Thyroid gland (tissue), 4 donors: ENCODE measurements around the gene CRTC3. TPM values are rescaled to one million over a fixed set of nuclear protein-coding genes. Genes with fewer than 3 reads are reported as not detected.
"Not testable (repeated sequence)": the region's sequence is repeated elsewhere in the genome, so short reads cannot be mapped to it uniquely, and the experiment has no call there.

Experiments
- DNase-seq, 2 donors: peaks; one replicate each; pipeline ENCODE4 v3.0.0-alpha.2; 2019
- H3K27ac ChIP-seq, 3 donors: fragments of 200-600 bp; sonication (generic); 1 replicate in 2 of 3; 2 replicates in 1 of 3; pipeline ENCODE4 v1.5.1; 2016 to 2019; ENCODE audit warnings: mild to moderate bottlenecking in 1 of 3, moderate library complexity in 1 of 3
- H3K27me3 ChIP-seq: fragments of 200-600 bp; sonication (generic); one replicate; pipeline ENCODE4 v1.5.1; 2019
- H3K36me3 ChIP-seq, 2 donors: fragments of 200-600 bp; sonication (generic); one replicate each; pipeline ENCODE4 v1.5.1; 2016 to 2019
- H3K4me1 ChIP-seq, 2 donors: fragments of 200-600 bp; sonication (generic); one replicate each; pipeline ENCODE4 v1.5.1; 2017 to 2019
- H3K4me3 ChIP-seq, 3 donors: fragments of 200-600 bp; sonication (generic); replicated peaks in 1 of 3; 1 replicate in 2 of 3; 2 replicates in 1 of 3; pipeline ENCODE4 v1.5.1; 2016; ENCODE audit warnings: mild to moderate bottlenecking in 1 of 3
- H3K9me3 ChIP-seq: fragments of 200-600 bp; sonication (generic); one replicate; pipeline ENCODE4 v1.5.1; 2017
- POLR2A ChIP-seq, 2 donors: fragments of 450-650 bp; IDR thresholded peaks; one replicate each; pipeline ENCODE4 v1.6.1; 2017; ENCODE audit warnings: antibody characterized with exemption in 2 of 2, mild to moderate bottlenecking in 2 of 2, moderate library complexity in 1 of 2
- WGBS, 2 donors: methylation state at CpG; one replicate each; pipeline ENCODE4 v1.1.5; 2017; 5-methylcytosine and 5-hydroxymethylcytosine counted together
- intact Hi-C: fragments of 100-400 bp; cut with DNase I; formaldehyde crosslinking; loops from one replicate; pipeline ENCODE4 v1.15.1; 2023
- total RNA-seq, 4 donors: library from RNA; depleted of rRNA; stranded (reverse); fragments of >200 nt; gene quantifications; one replicate each; pipeline ENCODE4 v1.2.3, GENCODE V29; 2016
- TF ChIP-seq, protein P1 (sequence below), 6 experiments: fragments of 200-600 bp in 3 of 6; fragments of 450-650 bp in 3 of 6; sonication (generic) in 3 of 6; IDR thresholded peaks; one replicate each; pipeline ENCODE4 v1.5.1; 2016 to 2019; ENCODE audit warnings: antibody characterized with exemption in 6 of 6, mild to moderate bottlenecking in 2 of 6, inconsistent platforms in 1 of 6, moderate library complexity in 1 of 6

The CRTC3 gene
- total RNA-seq, 4 donors from 2014 or later: 49.4 to 76.0 (median 62.6) TPM

DNA sequence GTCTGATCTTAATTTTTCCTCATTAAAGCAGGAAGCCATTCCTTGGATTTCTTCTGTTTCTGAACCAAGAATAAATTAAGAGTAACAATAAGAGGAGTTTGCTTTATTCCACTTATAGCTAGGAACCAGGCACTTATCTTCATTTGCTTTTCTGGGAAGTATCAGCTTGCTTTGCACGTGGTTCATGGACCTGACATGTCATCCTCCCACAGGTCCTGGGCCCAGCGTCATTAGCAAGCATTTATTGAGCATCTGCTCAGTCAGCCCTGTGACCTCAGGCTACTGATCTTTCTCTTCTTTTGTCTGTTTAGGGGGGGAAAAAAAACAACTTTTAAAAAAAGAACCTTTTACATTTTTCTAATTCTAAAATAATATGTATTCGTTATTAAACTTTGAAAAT lies 34.7 kb upstream of the CRTC3 start:
- Histone ChIP-seq H3K4me1 (peaks cover 0 to 6% of the 10 kb centered on the region in 2 donors), H3K4me3 (no peak overlapping the region), H3K36me3 (peaks cover 79 to 80% of the 10 kb centered on the region in 2 donors), H3K27ac (no peak overlapping the region), H3K9me3 (no peaks in the 10 kb centered on the region), H3K27me3 (no peaks in the 10 kb centered on the region)
- intact Hi-C loops: no loop called here
- 77 to 91% methylated on average over 3 of the region's 3 CpGs for WGBS, 2 donors
- DNase-seq: no peak
- TF ChIP-seq, protein P1, sequence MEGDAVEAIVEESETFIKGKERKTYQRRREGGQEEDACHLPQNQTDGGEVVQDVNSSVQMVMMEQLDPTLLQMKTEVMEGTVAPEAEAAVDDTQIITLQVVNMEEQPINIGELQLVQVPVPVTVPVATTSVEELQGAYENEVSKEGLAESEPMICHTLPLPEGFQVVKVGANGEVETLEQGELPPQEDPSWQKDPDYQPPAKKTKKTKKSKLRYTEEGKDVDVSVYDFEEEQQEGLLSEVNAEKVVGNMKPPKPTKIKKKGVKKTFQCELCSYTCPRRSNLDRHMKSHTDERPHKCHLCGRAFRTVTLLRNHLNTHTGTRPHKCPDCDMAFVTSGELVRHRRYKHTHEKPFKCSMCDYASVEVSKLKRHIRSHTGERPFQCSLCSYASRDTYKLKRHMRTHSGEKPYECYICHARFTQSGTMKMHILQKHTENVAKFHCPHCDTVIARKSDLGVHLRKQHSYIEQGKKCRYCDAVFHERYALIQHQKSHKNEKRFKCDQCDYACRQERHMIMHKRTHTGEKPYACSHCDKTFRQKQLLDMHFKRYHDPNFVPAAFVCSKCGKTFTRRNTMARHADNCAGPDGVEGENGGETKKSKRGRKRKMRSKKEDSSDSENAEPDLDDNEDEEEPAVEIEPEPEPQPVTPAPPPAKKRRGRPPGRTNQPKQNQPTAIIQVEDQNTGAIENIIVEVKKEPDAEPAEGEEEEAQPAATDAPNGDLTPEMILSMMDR (IDR thresholded peaks at IDR 0.05): no peak
- no peak for TF ChIP-seq POLR2A (IDR thresholded peaks at IDR 0.05)

DNA sequence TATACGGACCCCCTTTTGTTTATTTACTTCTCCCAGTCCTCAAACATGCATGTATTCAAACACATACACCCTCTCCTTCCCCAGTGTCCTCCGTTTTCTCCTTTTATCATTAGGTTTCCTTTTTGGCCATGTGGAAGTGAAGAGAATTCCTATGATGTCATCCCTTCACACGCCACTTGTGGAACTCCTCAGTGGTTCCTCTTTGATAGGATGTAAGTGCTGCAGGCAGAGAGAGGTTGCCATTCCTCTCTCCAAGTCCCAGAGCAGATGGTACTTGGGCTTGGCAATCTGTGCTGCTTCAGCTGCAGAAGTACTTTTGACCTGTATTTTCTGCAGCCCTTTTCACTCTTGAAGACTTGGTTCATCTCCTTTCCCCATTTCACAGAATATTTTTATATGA lies 32.9 kb upstream of the CRTC3 start:
- intact Hi-C loops: no loop called here
- peaks cover 78 to 84% of the 10 kb centered on the region in 2 donors for H3K36me3 ChIP-seq
- 76 to 78% methylated on average over 3 of the region's 3 CpGs for WGBS, 2 donors

DNA sequence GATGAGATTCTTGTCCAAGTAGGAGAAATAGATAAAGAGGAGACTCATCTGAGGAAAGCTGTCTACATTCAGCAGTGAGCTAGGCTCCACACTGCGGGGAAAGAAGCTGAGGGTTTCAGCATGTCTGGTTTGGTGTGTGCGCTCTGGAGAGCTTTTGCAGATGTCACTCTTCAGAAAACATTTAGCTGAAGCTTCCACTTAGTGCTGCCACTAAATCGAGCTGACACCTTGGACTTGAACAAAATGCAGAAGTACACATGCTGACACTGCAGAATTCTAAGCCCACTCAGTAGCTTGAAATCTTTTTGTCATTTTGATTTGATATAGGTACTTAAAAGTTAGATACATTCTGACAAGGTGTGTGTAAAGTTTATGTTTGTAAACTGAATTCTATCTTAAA lies 32.3 kb upstream of the CRTC3 start:
- WGBS, 2 donors: 72 to 76% methylated on average over 3 of the region's 3 CpGs
- intact Hi-C loops: no loop called here
- TF ChIP-seq, protein P1 (IDR thresholded peaks at IDR 0.05): no peak
- TF ChIP-seq POLR2A (IDR thresholded peaks at IDR 0.05): no peak
- H3K4me3 ChIP-seq: no peak overlapping the region
- no peak for DNase-seq
- no peaks in the 10 kb centered on the region for H3K27me3 ChIP-seq
- H3K27ac ChIP-seq: no peak overlapping the region
- H3K36me3 ChIP-seq: peaks cover 72 to 84% of the 10 kb centered on the region in 2 donors
- peaks cover 0 to 6% of the 10 kb centered on the region in 2 donors for H3K4me1 ChIP-seq
- no peaks in the 10 kb centered on the region for H3K9me3 ChIP-seq

More for the DNA sequence above, 32.9 kb upstream of the CRTC3 start:
- Histone ChIP-seq H3K27ac (no peak overlapping the region), H3K27me3 (no peaks in the 10 kb centered on the region), H3K4me3 (no peak overlapping the region), H3K4me1 (peaks cover 0 to 6% of the 10 kb centered on the region in 2 donors), H3K9me3 (no peaks in the 10 kb centered on the region)
- TF ChIP-seq POLR2A (IDR thresholded peaks at IDR 0.05): no peak
- DNase-seq: no peak

DNA sequence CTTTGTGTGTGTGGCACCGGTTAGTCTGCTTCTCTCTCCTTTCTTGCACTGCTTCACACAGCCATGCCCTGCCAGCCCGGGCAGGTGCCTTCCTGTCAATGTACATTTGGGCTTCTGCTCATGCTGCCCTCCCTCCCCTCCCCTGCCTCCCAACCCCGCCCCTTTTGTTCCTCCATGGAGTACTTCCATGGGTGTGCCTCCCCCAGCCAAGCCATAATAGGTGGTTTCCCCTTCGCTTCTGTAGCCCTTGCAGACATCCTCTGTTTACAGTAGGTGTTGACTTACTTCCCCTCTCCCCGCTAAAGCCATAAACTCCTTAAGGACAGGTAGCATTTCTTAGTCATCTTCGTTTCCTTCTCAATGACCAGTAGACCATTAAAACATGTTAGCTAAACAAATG lies 31.8 kb upstream of the CRTC3 start:
- Histone ChIP-seq H3K9me3 (no peaks in the 10 kb centered on the region), H3K27ac (no peak overlapping the region), H3K36me3 (peaks cover 67 to 80% of the 10 kb centered on the region in 2 donors), H3K27me3 (no peaks in the 10 kb centered on the region), H3K4me3 (no peak overlapping the region), H3K4me1 (peaks cover 0 to 6% of the 10 kb centered on the region in 2 donors)
- intact Hi-C loops: no loop called here
- no peak for DNase-seq
- no peak for TF ChIP-seq POLR2A (IDR thresholded peaks at IDR 0.05)
- TF ChIP-seq, protein P1 (IDR thresholded peaks at IDR 0.05): no peak
- WGBS, 2 donors: 82 to 84% methylated on average over 6 of the region's 6 CpGs

DNA sequence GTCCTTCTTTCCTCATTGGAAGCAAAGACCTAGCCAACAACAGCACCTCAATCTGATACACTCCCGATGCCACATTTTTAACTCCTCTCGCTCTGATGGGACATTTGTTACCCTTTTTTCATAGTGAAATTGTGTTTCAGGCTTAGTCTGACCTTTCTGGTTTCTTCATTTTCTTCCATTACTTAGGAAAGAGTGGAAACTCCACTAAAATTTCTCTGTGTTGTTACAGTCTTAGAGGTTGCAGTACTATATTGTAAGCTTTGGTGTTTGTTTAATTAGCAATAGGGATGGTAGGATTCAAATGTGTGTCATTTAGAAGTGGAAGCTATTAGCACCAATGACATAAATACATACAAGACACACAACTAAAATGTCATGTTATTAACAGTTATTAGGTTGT lies 29.6 kb upstream of the CRTC3 start:
- Histone ChIP-seq H3K27ac (no peak overlapping the region), H3K36me3 (peaks cover 45 to 58% of the 10 kb centered on the region in 2 donors), H3K27me3 (no peaks in the 10 kb centered on the region), H3K4me3 (no peak overlapping the region), H3K4me1 (peaks cover 0 to 6% of the 10 kb centered on the region in 2 donors), H3K9me3 (no peaks in the 10 kb centered on the region)
- TF ChIP-seq, protein P1 (IDR thresholded peaks at IDR 0.05): no peak
- TF ChIP-seq POLR2A (IDR thresholded peaks at IDR 0.05): no peak
- no peak for DNase-seq
- 94 to 97% methylated on average over 2 of the region's 2 CpGs for WGBS, 2 donors
- intact Hi-C loops: no loop called here

DNA sequence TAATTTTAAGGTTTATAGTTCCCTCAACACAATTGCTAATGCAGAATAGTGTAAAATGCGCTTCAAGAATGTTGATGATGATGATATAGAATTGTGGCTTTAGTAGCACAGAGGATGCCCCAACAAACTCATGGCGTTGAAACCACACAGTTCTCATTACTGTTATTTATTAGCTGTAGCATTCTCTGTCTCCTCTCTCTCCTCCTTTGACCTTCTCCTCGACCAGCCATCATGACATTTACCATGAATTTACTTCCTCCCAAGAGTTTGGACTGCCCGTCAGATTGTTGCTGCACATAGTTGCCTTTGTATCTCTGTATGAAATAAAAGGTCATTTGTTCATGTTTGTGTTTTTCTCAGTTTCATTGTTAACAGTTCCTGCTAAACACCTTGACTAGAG lies 27.8 kb upstream of the CRTC3 start:
- Histone ChIP-seq H3K27ac (no peak overlapping the region), H3K4me1 (peaks cover 0 to 6% of the 10 kb centered on the region in 2 donors), H3K36me3 (peaks cover 34 to 42% of the 10 kb centered on the region in 2 donors), H3K9me3 (no peaks in the 10 kb centered on the region), H3K4me3 (no peak overlapping the region), H3K27me3 (no peaks in the 10 kb centered on the region)
- TF ChIP-seq POLR2A (IDR thresholded peaks at IDR 0.05): no peak
- no peak for DNase-seq
- intact Hi-C loops: no loop called here
- WGBS, 2 donors: 73 to 79% methylated on average over 4 of the region's 4 CpGs

DNA sequence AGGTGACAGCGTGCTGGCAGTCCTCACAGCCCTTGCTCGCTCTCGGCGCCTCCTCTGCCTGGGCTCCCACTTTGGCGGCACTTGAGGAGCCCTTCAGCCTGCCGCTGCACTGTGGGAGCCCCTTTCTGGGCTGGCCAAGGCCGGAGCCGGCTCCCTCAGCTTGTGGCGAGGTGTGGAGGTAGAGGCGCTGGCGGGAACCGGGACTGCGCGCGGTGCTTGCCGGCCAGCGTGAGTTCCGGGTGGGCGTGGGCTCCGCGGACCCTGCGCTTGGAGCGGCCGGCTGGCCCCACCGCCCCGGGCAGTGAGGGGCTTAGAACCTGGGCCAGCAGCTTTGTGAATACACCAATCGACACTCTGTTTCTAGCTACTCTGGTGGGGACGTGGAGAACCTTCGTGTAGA lies 18.9 kb upstream of the CRTC3 start:
- H3K27me3 ChIP-seq, H3K9me3 ChIP-seq, H3K4me3 ChIP-seq, intact Hi-C loops, DNase-seq, H3K27ac ChIP-seq, H3K4me1 ChIP-seq, H3K36me3 ChIP-seq: not testable (repeated sequence)
- 93 to 97% methylated on average over 16 to 29 of the region's 29 CpGs for WGBS, 2 donors

DNA sequence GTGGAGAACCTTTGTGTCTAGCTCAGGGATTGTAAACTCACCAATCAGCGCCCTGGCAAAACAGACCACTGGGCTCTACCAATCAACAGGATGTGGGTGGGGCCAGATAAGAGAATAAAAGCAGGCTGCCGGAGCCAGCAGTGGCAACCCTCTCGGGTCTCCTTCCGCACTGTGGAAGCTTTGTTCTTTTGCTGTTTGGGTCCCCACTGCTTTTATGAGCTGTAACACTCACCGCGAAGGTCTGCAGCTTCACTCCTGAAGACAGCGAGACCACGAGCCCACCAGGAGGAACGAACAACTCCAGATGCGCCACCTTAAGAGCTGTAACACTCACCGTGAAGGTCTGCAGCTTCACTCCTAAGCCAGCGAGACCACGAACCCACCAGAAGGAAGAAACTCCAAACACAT lies 18.5 kb upstream of the CRTC3 start:
- WGBS, 2 donors: 90 to 94% methylated on average over 13 of the region's 13 CpGs
- H3K9me3 ChIP-seq, H3K4me3 ChIP-seq, H3K27me3 ChIP-seq, H3K27ac ChIP-seq, DNase-seq, H3K36me3 ChIP-seq, intact Hi-C loops: not testable (repeated sequence)
- peaks cover 0 to 12% of the 10 kb centered on the region in 2 donors for H3K4me1 ChIP-seq
